NCI-H1092 (cell line): ENCODE data around the gene USF3.
A peak's percentile ranks its signal among the peaks of the same experiment; 100 is the strongest.

Experiments
- DNase-seq: peaks from one replicate; lab custom pipeline; 2025; lab: John Stamatoyannopoulos, UW

The USF3 gene

GRCh38 chr3:113695786-113696645 is at the start of gene USF3:
USF3 (minus strand) TSS chr3:113696642; CDS start chr3:113674878, 21,764 bp downstream.
- peak; percentile 56 for DNase-seq

GRCh38 chr3:113745756-113746547 is 49.5 kb upstream of the USF3 start, which contains the start of gene NAA50:
NAA50 (minus strand) TSS chr3:113746249; CDS start chr3:113745949, 300 bp downstream.
- peak; percentile 87 for DNase-seq

GRCh38 chr3:113744941-113745755 is 48.7 kb upstream of the USF3 start:
- DNase-seq, result peak; percentile 63

- no peak for DNase-seq
These were observed 46.7 kb upstream of the USF3 start for GRCh38 chr3:113743006-113743630.

GRCh38 chr3:113741620-113742019 is 45.2 kb upstream of the USF3 start:
- no peak for DNase-seq

- no peak for DNase-seq
These were observed 44.6 kb upstream of the USF3 start for GRCh38 chr3:113741086-113741485.

GRCh38 chr3:113736548-113737089 is 40.2 kb upstream of the USF3 start:
- DNase-seq, result no peak

GRCh38 chr3:113731694-113732093 is 35.3 kb upstream of the USF3 start:
- DNase-seq, result no peak

- DNase-seq, result no peak
These were observed 34.1 kb upstream of the USF3 start for GRCh38 chr3:113730550-113730949.

GRCh38 chr3:113728661-113729060 is 32.2 kb upstream of the USF3 start:
- DNase-seq, result no peak

GRCh38 chr3:113721636-113722035 is 25.2 kb upstream of the USF3 start:
- no peak for DNase-seq

GRCh38 chr3:113719758-113720157 is 23.3 kb upstream of the USF3 start:
- DNase-seq, result no peak

GRCh38 chr3:113719294-113719693 is 22.9 kb upstream of the USF3 start:
- no peak for DNase-seq

- no peak for DNase-seq
These were observed 21.4 kb upstream of the USF3 start for GRCh38 chr3:113717818-113718217.

- DNase-seq, result no peak
These were observed 20.9 kb upstream of the USF3 start for GRCh38 chr3:113717308-113717707.

- DNase-seq, result no peak
These were observed 18.3 kb upstream of the USF3 start for GRCh38 chr3:113714702-113715101.

GRCh38 chr3:113712129-113712528 is 15.7 kb upstream of the USF3 start:
- DNase-seq, result no peak

GRCh38 chr3:113707835-113708234 is 11.4 kb upstream of the USF3 start:
- DNase-seq, result no peak

GRCh38 chr3:113698956-113699355 is 2.5 kb upstream of the USF3 start:
- no peak for DNase-seq

- no peak for DNase-seq
These were observed 1.8 kb upstream of the USF3 start for GRCh38 chr3:113698213-113698742.

GRCh38 chr3:113697500-113698090 is 1.2 kb upstream of the USF3 start:
- no peak for DNase-seq
